NCI-H1436 treated with DMSO at 0.1 percent for 48 hours (cell line): ENCODE results near the gene EPM2AIP1.
"Not testable (repeated sequence)": the region's sequence is repeated elsewhere in the genome, so short reads cannot be mapped to it uniquely, and the experiment has no call there.

Source experiments
- DNase-seq: peaks from one replicate; lab custom pipeline; 2025; lab: John Stamatoyannopoulos, UW

Gene EPM2AIP1

DNA sequence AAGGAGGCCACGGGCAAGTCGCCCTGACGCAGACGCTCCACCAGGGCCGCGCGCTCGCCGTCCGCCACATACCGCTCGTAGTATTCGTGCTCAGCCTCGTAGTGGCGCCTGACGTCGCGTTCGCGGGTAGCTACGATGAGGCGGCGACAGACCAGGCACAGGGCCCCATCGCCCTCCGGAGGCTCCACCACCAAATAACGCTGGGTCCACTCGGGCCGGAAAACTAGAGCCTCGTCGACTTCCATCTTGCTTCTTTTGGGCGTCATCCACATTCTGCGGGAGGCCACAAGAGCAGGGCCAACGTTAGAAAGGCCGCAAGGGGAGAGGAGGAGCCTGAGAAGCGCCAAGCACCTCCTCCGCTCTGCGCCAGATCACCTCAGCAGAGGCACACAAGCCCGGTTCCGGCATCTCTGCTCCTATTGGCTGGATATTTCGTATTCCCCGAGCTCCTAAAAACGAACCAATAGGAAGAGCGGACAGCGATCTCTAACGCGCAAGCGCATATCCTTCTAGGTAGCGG is at the start of gene EPM2AIP1:
EPM2AIP1 (minus strand) TSS at position 326 of the 520 bp plus-strand sequence; CDS start at position 272, 54 bp downstream.
- DNase-seq = no peak

- not testable (repeated sequence) for DNase-seq
Measured at GRCh38 chr3:37042712-37043111, 49.8 kb upstream of the EPM2AIP1 start.

DNA sequence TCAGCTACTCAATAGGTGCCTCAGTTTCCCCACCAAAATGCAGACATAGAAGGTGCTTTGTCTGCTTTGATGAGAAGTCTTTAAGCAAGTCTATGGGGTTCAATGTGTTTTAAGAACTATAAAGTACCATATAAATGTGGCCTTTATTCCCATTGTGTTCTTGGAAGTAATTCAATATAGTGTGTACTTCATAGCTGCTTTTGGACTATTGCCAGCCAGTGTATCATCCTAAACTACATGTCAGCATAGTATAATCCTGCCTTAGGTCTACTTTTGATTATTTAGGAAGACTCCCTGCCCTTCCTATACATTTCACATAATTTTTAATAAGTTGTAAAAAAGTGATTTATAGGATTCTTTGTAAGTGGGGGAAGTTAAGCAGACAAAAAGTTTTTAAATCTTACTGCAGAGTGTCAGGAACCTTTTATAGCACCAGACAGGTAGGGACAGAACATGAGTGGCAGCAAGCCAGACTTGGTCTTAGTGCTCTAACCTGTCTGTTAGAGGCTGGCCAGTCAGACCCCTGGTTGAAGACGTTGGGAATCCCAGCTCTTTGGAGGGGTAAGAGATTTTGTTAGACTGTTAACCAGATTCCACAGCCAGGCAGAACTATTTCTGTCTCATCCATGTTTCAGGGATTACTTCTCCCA is 48.7 kb upstream of the EPM2AIP1 start:
- no peak for DNase-seq

GRCh38 chr3:37040231-37040630 is 47.3 kb upstream of the EPM2AIP1 start:
- DNase-seq = no peak

DNA sequence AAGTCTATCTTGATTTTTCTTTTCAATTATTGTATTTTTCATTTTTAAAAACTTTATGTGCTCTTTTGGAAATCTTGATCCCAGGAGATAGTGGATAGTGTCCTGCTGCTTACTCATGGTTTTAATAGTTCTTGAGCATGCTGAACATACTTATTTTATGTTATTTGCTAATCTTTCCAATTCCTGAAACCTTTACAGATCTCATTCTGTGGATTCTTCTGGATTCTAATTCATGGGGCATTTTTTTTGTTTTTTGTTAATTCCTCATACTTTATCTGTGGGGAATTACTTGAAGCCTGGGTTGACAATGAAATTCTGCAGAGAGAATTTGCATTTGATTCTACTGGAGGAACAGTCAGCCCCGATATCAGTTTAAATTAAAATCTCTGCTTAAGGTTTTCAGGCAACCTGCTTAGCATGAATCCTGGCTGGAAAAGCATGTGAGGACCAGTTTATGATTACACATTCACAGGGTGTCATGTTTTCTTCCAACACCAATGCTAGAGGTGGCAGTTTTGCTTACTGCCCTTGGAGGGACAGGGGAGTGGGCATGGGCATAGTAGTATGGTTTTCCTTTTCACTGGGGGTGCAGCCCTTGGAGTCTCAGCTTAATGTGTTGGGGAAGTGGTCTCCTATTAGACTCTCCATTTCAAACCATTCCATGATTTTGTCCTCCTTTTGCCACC is 46.4 kb upstream of the EPM2AIP1 start:
- DNase-seq = no peak

- no peak for DNase-seq
Measured at GRCh38 chr3:37037352-37037751, 44.4 kb upstream of the EPM2AIP1 start.

- no peak for DNase-seq
Measured at GRCh38 chr3:37032961-37033360, 40.0 kb upstream of the EPM2AIP1 start.

GRCh38 chr3:37031096-37031682 is 38.3 kb upstream of the EPM2AIP1 start:
- no peak for DNase-seq

GRCh38 chr3:37030588-37030987 is 37.7 kb upstream of the EPM2AIP1 start:
- no peak for DNase-seq

DNA sequence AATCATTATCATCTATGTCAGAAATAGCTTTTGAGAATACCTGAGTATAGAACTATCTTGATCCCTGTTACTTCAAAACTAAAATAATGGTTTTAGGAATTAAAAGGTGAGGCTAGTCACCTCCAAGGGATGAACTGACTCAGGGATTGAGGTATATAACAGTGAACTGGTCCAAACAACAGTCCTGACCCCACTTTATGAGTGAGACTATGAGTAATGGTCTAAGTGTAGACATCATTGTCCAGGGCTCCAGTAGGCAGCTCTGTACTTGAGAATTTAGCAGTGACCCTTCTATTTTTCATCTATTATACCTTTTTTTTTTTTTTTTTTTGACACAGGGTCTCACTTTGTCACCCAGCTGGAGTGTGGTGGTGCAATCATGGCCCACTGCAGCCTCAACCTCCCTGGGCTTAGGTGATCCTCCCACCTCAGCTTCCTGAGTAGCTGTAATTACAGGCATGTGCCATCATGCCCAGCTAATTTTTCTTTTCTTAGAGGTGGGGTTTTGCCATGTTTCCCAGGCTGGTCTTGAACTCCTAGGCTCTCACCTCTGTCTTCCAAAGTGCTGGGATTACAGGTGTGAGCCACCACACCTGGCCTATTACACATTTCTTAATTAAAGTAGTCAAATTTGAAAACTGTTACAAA is 36.7 kb upstream of the EPM2AIP1 start:
- no peak for DNase-seq

- no peak for DNase-seq
Measured at GRCh38 chr3:37029111-37029510, 36.2 kb upstream of the EPM2AIP1 start.

GRCh38 chr3:37028329-37028728 is 35.4 kb upstream of the EPM2AIP1 start:
- no peak for DNase-seq

DNA sequence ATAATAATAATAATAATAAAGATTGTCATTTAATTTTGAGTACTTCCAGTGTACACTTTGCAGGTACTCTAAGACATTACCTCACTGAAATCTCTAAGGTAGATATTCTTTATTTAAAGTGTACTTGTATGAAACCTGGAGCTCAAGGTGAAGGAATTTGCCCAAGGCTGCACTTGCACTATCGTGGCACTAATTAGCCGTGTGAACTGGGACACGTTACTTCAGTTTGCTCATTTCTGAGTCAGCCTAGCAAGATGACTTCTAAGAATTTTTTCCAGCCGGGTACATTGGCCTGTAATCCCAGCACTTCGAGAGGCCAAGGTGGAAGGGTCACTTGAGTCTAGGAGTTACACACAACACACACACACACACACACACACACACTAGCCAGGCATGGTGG is 33.9 kb upstream of the EPM2AIP1 start:
- no peak for DNase-seq

DNA sequence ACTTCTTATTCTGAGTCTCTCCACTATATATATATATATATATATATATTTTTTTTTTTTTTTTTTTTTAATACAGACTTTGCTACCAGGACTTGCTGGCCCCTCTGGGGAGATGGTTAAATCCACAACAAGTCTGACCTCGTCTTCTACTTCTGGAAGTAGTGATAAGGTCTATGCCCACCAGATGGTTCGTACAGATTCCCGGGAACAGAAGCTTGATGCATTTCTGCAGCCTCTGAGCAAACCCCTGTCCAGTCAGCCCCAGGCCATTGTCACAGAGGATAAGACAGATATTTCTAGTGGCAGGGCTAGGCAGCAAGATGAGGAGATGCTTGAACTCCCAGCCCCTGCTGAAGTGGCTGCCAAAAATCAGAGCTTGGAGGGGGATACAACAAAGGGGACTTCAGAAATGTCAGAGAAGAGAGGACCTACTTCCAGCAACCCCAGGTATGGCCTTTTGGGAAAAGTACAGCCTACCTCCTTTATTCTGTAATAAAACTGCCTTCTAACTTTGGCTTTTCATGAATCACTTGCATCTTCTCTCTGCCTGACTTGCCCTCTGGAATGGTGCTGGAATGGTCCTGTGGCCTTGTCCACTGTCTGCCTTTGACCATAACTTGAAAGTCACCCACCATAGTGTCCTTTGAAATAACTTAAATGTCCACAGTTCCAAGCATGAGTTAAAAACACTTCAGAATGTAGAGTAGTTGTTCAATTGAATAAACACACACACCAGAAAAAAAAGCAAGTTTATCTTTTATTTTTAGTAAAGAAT is 32.8 kb upstream of the EPM2AIP1 start:
- no peak for DNase-seq

- DNase-seq = no peak
Measured at GRCh38 chr3:37024820-37025405, 32.0 kb upstream of the EPM2AIP1 start.

GRCh38 chr3:37024092-37024491 is 31.2 kb upstream of the EPM2AIP1 start:
- no peak for DNase-seq

GRCh38 chr3:37017683-37018082 is 24.8 kb upstream of the EPM2AIP1 start:
- no peak for DNase-seq

GRCh38 chr3:37016903-37017302 is 24.0 kb upstream of the EPM2AIP1 start:
- no peak for DNase-seq

DNA sequence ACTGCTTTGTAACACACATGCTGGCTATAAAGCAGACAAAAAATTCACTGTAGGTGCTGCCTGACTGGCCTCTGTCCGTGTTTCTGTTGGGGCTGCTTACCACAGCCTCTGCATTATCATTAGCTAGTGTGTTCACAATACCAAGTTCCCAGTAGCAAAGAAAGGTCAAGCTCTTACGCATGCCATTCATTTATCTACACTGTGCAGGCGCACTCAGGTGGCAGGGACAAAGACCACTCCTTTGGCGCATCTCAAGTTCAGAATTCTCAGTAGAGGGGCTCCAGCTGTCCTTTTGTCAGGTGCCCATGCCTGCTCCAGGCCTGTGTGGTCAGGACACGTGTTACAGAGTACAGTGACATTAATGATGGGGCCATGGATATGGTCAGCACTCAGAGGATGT is 22.7 kb upstream of the EPM2AIP1 start:
- DNase-seq = no peak

DNA sequence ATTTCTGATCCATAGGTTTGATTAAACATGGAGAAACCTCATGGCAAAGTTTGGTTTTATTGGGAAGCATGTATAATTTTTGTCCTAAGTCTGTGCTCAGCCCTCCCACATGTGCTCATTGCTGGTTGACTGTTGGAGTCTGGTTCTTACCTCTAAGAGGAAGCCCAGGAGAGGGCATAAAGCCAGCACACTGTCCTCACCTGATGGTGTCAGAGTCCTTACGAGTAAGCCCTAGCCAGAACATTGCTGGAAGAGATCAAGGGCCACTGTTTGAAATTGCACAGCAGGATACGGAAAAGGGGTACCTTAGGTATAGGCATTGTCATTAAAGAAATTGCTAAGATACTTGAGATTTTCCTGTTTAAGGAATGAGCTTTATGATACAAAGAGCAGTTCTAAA is 21.7 kb upstream of the EPM2AIP1 start:
- DNase-seq = no peak
